RKO (cell line): ENCODE data around the gene RENBP.

ENCODE experiments used
- DNase-seq: peaks from one replicate; pipeline ENCODE4 v3.0.0-alpha.2; 2016; ENCODE audit warnings: low spot score

RENBP gene

GRCh38 chrX:153919281-153919680 lies 25.2 kb downstream of the RENBP start:
- no peak for DNase-seq

GRCh38 chrX:153917869-153918268 lies 26.6 kb downstream of the RENBP start:
- DNase-seq, result no peak

GRCh38 chrX:153913701-153914100 lies 30.7 kb downstream of the RENBP start:
- no peak for DNase-seq

GRCh38 chrX:153913211-153913610 lies 31.2 kb downstream of the RENBP start:
- DNase-seq, result no peak

GRCh38 chrX:153911798-153912197 lies 32.6 kb downstream of the RENBP start:
- no peak for DNase-seq

- no peak for DNase-seq
Measured at GRCh38 chrX:153910446-153910845, 34.0 kb downstream of the RENBP start.

- DNase-seq, result no peak
Measured at GRCh38 chrX:153909980-153910360, 34.5 kb downstream of the RENBP start.

- DNase-seq, result no peak
Measured at GRCh38 chrX:153909024-153909979, 35.1 kb downstream of the RENBP start.

GRCh38 chrX:153908219-153908860 lies 36.1 kb downstream of the RENBP start:
- DNase-seq, result no peak

GRCh38 chrX:153907456-153907855 lies 37.0 kb downstream of the RENBP start:
- no peak for DNase-seq

- no peak for DNase-seq
Measured at GRCh38 chrX:153906126-153906917, 38.1 kb downstream of the RENBP start.

GRCh38 chrX:153905481-153906095 lies 38.9 kb downstream of the RENBP start:
- no peak for DNase-seq

- no peak for DNase-seq
Measured at GRCh38 chrX:153903991-153904957, 40.2 kb downstream of the RENBP start, which contains the start of gene AVPR2. Gene AVPR2, plus strand, starts transcription at chrX:153904673. Its CDS starts 473 bp downstream, at chrX:153905146.

- no peak for DNase-seq
Measured at GRCh38 chrX:153903238-153903980, 41.0 kb downstream of the RENBP start.

GRCh38 chrX:153902385-153902784 lies 42.1 kb downstream of the RENBP start:
- DNase-seq, result no peak

- DNase-seq, result no peak
Measured at GRCh38 chrX:153901753-153902140, 42.7 kb downstream of the RENBP start.

GRCh38 chrX:153900831-153901752 lies 43.4 kb downstream of the RENBP start:
- DNase-seq, result peak; percentile 40

GRCh38 chrX:153897899-153898298 lies 46.5 kb downstream of the RENBP start:
- no peak for DNase-seq

- no peak for DNase-seq
Measured at GRCh38 chrX:153889123-153889522, 55.3 kb downstream of the RENBP start.
